Nephron (organoid): ENCODE results near the gene GRAMD2A.
A peak's percentile ranks its signal among the peaks of the same experiment; 100 is the strongest.

Source experiments
- H3K27ac Mint-ChIP-seq, 3 experiments: 2 replicates each; pipeline ENCODE4 v1.8.0; 2020; ENCODE audit warnings: mixed read lengths in 3 of 3, mild to moderate bottlenecking in 2 of 3, moderate library complexity in 1 of 3
- H3K27me3 Mint-ChIP-seq: 2 replicates; pipeline ENCODE4 v1.8.0; 2021; ENCODE audit warnings: low read depth, mild to moderate bottlenecking, moderate library complexity, mixed read lengths
- H3K36me3 Mint-ChIP-seq: 2 replicates; pipeline ENCODE4 v1.8.0; 2020; ENCODE audit warnings: low read depth, mixed read lengths
- H3K4me1 Mint-ChIP-seq: 2 replicates; pipeline ENCODE4 v1.8.0; 2020; ENCODE audit warnings: mixed read lengths
- H3K4me3 Mint-ChIP-seq, 3 experiments: 2 replicates each; pipeline ENCODE4 v1.8.0; 2020; ENCODE audit warnings: mild to moderate bottlenecking in 3 of 3, mixed read lengths in 3 of 3, moderate library complexity in 2 of 3
- H3K9me3 Mint-ChIP-seq: 2 replicates; pipeline ENCODE4 v1.8.0; 2020; ENCODE audit warnings: mixed read lengths
- CTCF ChIP-seq, 3 experiments: fragments of 200-600 bp; sonication (generic); IDR thresholded peaks; one replicate each; pipeline ENCODE4 v1.5.0; 2021; ENCODE audit warnings: antibody characterized with exemption in 3 of 3; ENCODE audit not compliant: unreplicated experiment in 3 of 3

Gene GRAMD2A

GRCh38 chr15:72118017-72118978 is 79.3 kb downstream of the GRAMD2A start, which contains the start of the genes MYO9A and SENP8:
Gene MYO9A (minus strand): TSS chr15:72118150. CDS start chr15:72046563, 71,587 bp downstream.
Gene SENP8 (plus strand): TSS chr15:72118403. CDS start chr15:72139624, 21,221 bp downstream.
- TF ChIP-seq CTCF (IDR thresholded peaks at IDR 0.05; ENCODE audit: unreplicated experiment in 3 of 3), result peak in 1 of 3 experiments; percentile 23
- Mint-ChIP-seq H3K9me3 (no peaks in the 10 kb centered on the region), H3K27ac (peak within 1 kb of the TSS; percentile 98 to 100 (median 100)), H3K27me3 (no peaks in the 10 kb centered on the region), H3K4me1 (peaks cover 45% of the 10 kb centered on the region), H3K4me3 (peak within 1 kb of the TSS; percentile 96 to 98 (median 98)), H3K36me3 (no peaks in the 10 kb centered on the region)

- peak overlapping the region; percentile 98 to 100 (median 100) for H3K27ac Mint-ChIP-seq
- H3K4me1 Mint-ChIP-seq, result peaks cover 50% of the 10 kb centered on the region
- no peaks in the 10 kb centered on the region for H3K9me3 Mint-ChIP-seq
- no peaks in the 10 kb centered on the region for H3K27me3 Mint-ChIP-seq
- no peaks in the 10 kb centered on the region for H3K36me3 Mint-ChIP-seq
- TF ChIP-seq CTCF (IDR thresholded peaks at IDR 0.05; ENCODE audit: unreplicated experiment in 3 of 3), result no peak
- peak overlapping the region; percentile 96 to 98 (median 98) for H3K4me3 Mint-ChIP-seq
Observed at GRCh38 chr15:72117486-72118016, 80.0 kb downstream of the GRAMD2A start.

- Mint-ChIP-seq H3K4me3 (peak overlapping the region; percentile 96 to 98 (median 98)), H3K4me1 (peaks cover 56% of the 10 kb centered on the region), H3K27me3 (no peaks in the 10 kb centered on the region), H3K27ac (peak overlapping the region; percentile 87 to 97 (median 93)), H3K36me3 (no peaks in the 10 kb centered on the region), H3K9me3 (no peaks in the 10 kb centered on the region)
- no peak for TF ChIP-seq CTCF (IDR thresholded peaks at IDR 0.05; ENCODE audit: unreplicated experiment in 3 of 3)
Observed at GRCh38 chr15:72116731-72117485, 80.7 kb downstream of the GRAMD2A start.

GRCh38 chr15:72113347-72114031 is 84.1 kb downstream of the GRAMD2A start:
- no peaks in the 10 kb centered on the region for H3K36me3 Mint-ChIP-seq
- no peaks in the 10 kb centered on the region for H3K9me3 Mint-ChIP-seq
- TF ChIP-seq CTCF (IDR thresholded peaks at IDR 0.05; ENCODE audit: unreplicated experiment in 3 of 3), result no peak
- peaks cover 47% of the 10 kb centered on the region for H3K4me1 Mint-ChIP-seq
- no peaks in the 10 kb centered on the region for H3K27me3 Mint-ChIP-seq
- H3K27ac Mint-ChIP-seq, result peak overlapping the region; percentile 11 to 83 (median 49)
- peak overlapping the region; percentile 3 to 43 (median 8) for H3K4me3 Mint-ChIP-seq

- no peaks in the 10 kb centered on the region for H3K36me3 Mint-ChIP-seq
- H3K9me3 Mint-ChIP-seq, result no peaks in the 10 kb centered on the region
- H3K4me3 Mint-ChIP-seq, result peak overlapping the region in 2 of 3 experiments; percentile 8 to 29
- H3K27me3 Mint-ChIP-seq, result no peaks in the 10 kb centered on the region
- TF ChIP-seq CTCF (IDR thresholded peaks at IDR 0.05; ENCODE audit: unreplicated experiment in 3 of 3), result no peak
- H3K27ac Mint-ChIP-seq, result peak overlapping the region; percentile 11 to 83 (median 77)
- peaks cover 53% of the 10 kb centered on the region for H3K4me1 Mint-ChIP-seq
Observed at GRCh38 chr15:72112805-72113204, 84.8 kb downstream of the GRAMD2A start.
